ENCODE data around the gene MAGOH. TPM values are rescaled to one million over a fixed set of nuclear protein-coding genes. Genes with fewer than 3 reads are reported as not detected.

MAGOH gene
- total and polyA plus RNA-seq, 9 of the 15 experiments (the other 6 are each of a cell fraction or from before 2014, with no cell fraction given), result 102 to 342 (median 135) TPM

GRCh38 chr1:53237638-53238037, 680 bp downstream of the MAGOH start:
- H2AFZ ChIP-seq (ENCODE audit: low read depth, low read length), result peak overlapping the region; percentile 85; the same call in 1 of the 2 replicates
- no TSS peak for BruUV-seq (replicated peaks)
- CTCF ChIA-PET (ENCODE audit: low intra/inter-chr PET ratio), result no interaction called here
- no peaks in the 10 kb centered on the region; the same call in 1 of the 2 replicates for H3K9me3 ChIP-seq (replicated peaks; ENCODE audit: control insufficient read depth, insufficient read depth, low read depth, low read length)
- H3K27me3 ChIP-seq (ENCODE audit: control insufficient read depth in 2 of 2, insufficient read depth in 2 of 2, low read length in 2 of 2), result no peaks in the 10 kb centered on the region
- peaks cover 12 to 14% of the 10 kb centered on the region in 2 experiments; a peak in 3 of 5 replicates for H3K4me1 ChIP-seq (replicated peaks in 1 of 2; ENCODE audit: control insufficient read depth in 2 of 2, insufficient read depth in 2 of 2, low read length in 2 of 2)
- H3K27ac ChIP-seq (ENCODE audit: extremely low read depth, low read depth, low read length), result peak overlapping the region; percentile 83
- peak overlapping the region; percentile 88 for H3K4me3 ChIP-seq
- FAIRE-seq, result peak; percentile 54
- peak overlapping the region; percentile 91 to 95 for H3K9ac ChIP-seq (ENCODE audit: insufficient read depth in 1 of 2, low read depth in 2 of 2, low read length in 2 of 2)
- POLR2A ChIA-PET, result interaction anchor here (0.6 to 1.9 kb wide), 6 partner anchors 9 to 1104 kb away, joined by 3 to 21 read pairs (median 4); no protein-coding TSS in a partner anchor
- in situ Hi-C loops (cut with MboI) (no loop called here), intact Hi-C loops (cut with micrococcal nuclease) (no loop called here)
- WGBS (ENCODE audit: insufficient coverage, low coverage, missing lambda C conversion rate), result 2% methylated on average over 6 of the region's 8 CpGs
- H3K79me2 ChIP-seq (ENCODE audit: control insufficient read depth, insufficient read depth, low read length), result peaks cover 36% of the 10 kb centered on the region
- peaks cover 42% of the 10 kb centered on the region for H3K36me3 ChIP-seq (ENCODE audit: control insufficient read depth, insufficient read depth, low read length)
- ATAC-seq, result peak; percentile 6; the same call in 1 of the 3 replicates
- peak in 3 of 4 experiments; percentile 24 to 31 (median 25) for DNase-seq (ENCODE audit: extremely low read depth in 1 of 4, low spot score in 3 of 4)
- 0 out of 2 replicates have a peak, but pooled peaks cover 4% of the 10 kb centered on the region for H4K20me1 ChIP-seq (replicated peaks; ENCODE audit: control insufficient read depth, insufficient read depth, low read length)
- H3K9me1 ChIP-seq (ENCODE audit: control insufficient read depth, insufficient read depth, low read length), result no peaks in the 10 kb centered on the region
- peak overlapping the region; percentile 100 for H3K4me2 ChIP-seq (ENCODE audit: insufficient read depth, low read length)
- TF ChIP-seq SNIP1 (IDR thresholded peaks at IDR 0.05; ENCODE audit: low read depth), result no peak
- TF ChIP-seq, protein P1, sequence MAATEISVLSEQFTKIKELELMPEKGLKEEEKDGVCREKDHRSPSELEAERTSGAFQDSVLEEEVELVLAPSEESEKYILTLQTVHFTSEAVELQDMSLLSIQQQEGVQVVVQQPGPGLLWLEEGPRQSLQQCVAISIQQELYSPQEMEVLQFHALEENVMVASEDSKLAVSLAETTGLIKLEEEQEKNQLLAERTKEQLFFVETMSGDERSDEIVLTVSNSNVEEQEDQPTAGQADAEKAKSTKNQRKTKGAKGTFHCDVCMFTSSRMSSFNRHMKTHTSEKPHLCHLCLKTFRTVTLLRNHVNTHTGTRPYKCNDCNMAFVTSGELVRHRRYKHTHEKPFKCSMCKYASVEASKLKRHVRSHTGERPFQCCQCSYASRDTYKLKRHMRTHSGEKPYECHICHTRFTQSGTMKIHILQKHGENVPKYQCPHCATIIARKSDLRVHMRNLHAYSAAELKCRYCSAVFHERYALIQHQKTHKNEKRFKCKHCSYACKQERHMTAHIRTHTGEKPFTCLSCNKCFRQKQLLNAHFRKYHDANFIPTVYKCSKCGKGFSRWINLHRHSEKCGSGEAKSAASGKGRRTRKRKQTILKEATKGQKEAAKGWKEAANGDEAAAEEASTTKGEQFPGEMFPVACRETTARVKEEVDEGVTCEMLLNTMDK (IDR thresholded peaks at IDR 0.05; ENCODE audit: borderline replicate concordance, insufficient read depth, low read depth, low read length, poor library complexity, severe bottlenecking), result no peak
- TF ChIP-seq FOXK2 (conservative IDR thresholded peaks at IDR 0.05 in 1 of 2, IDR thresholded peaks at IDR 0.05 in 1 of 2; ENCODE audit: low read depth in 2 of 2), result 0 out of 4 replicates have a peak, but pooled peaks of 1 of the 2 experiments have one; percentile 10
- TF ChIP-seq E2F6 (IDR thresholded peaks at IDR 0.05; ENCODE audit: borderline replicate concordance in 1 of 2, extremely low read depth in 1 of 2, insufficient read depth in 1 of 2, insufficient read length in 1 of 2, low read depth in 1 of 2, low read length in 1 of 2, poor library complexity in 1 of 2, severe bottlenecking in 1 of 2), result peak; percentile 55 to 79
- TF ChIP-seq, protein P2, sequence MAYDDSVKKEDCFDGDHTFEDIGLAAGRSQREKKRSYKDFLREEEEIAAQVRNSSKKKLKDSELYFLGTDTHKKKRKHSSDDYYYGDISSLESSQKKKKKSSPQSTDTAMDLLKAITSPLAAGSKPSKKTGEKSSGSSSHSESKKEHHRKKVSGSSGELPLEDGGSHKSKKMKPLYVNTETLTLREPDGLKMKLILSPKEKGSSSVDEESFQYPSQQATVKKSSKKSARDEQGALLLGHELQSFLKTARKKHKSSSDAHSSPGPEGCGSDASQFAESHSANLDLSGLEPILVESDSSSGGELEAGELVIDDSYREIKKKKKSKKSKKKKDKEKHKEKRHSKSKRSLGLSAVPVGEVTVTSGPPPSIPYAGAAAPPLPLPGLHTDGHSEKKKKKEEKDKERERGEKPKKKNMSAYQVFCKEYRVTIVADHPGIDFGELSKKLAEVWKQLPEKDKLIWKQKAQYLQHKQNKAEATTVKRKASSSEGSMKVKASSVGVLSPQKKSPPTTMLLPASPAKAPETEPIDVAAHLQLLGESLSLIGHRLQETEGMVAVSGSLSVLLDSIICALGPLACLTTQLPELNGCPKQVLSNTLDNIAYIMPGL (CRISPR knock-in tag; IDR thresholded peaks at IDR 0.05), result 0 out of 2 replicates have a peak, but pooled peaks have one; percentile 8
- TF ChIP-seq RB1 (IDR thresholded peaks at IDR 0.05; ENCODE audit: low read depth), result 0 out of 2 replicates have a peak, but pooled peaks have one; percentile 38
- TF ChIP-seq ZNF347 (CRISPR knock-in tag; IDR thresholded peaks at IDR 0.05; ENCODE audit: low read depth), result no peak

Measured in K562 (cell line).